Measurements from ENCODE around the gene DLEC1. TPM values are rescaled to one million over a fixed set of nuclear protein-coding genes. Genes with fewer than 3 reads are reported as not detected.

Gene DLEC1
- total and polyA plus RNA-seq, 9 of the 15 experiments (the other 6 are each of a cell fraction or from before 2014, with no cell fraction given), result 0.07 to 0.08 TPM; not detected in 7

- TF ChIP-seq ATF4 (CRISPR knock-in tag; IDR thresholded peaks at IDR 0.05) (no peak), MEIS2 (IDR thresholded peaks at IDR 0.05; ENCODE audit: partially characterized antibody) (no peak), ZKSCAN8 (CRISPR knock-in tag; IDR thresholded peaks at IDR 0.05) (no peak), CSDE1 (IDR thresholded peaks at IDR 0.05) (no peak), RAD51 (IDR thresholded peaks at IDR 0.05; ENCODE audit: borderline replicate concordance, low read depth) (no peak), EGR1 (conservative IDR thresholded peaks at IDR 0.05) (peak; percentile 76), CBFA2T3 (IDR thresholded peaks at IDR 0.05) (peak; percentile 84), ZNF212 (CRISPR knock-in tag; IDR thresholded peaks at IDR 0.05) (no peak), NFRKB (IDR thresholded peaks at IDR 0.05; ENCODE audit: low read depth) (0 out of 2 replicates have a peak, but pooled peaks have one; percentile 19), ZNF785 (CRISPR knock-in tag; IDR thresholded peaks at IDR 0.05) (no peak), ZNF668 (CRISPR knock-in tag; IDR thresholded peaks at IDR 0.05) (no peak), L3MBTL2 (IDR thresholded peaks at IDR 0.05) (0 out of 2 replicates have a peak, but pooled peaks have one; percentile 7), ZNF24 (IDR thresholded peaks at IDR 0.05) (no peak), SIN3B (IDR thresholded peaks at IDR 0.05; ENCODE audit: low read depth) (no peak), HDAC2 (IDR thresholded peaks at IDR 0.05) (no peak), CUX1 (CRISPR knock-in tag; IDR thresholded peaks at IDR 0.05) (no peak)
- TF ChIP-seq, protein P1, sequence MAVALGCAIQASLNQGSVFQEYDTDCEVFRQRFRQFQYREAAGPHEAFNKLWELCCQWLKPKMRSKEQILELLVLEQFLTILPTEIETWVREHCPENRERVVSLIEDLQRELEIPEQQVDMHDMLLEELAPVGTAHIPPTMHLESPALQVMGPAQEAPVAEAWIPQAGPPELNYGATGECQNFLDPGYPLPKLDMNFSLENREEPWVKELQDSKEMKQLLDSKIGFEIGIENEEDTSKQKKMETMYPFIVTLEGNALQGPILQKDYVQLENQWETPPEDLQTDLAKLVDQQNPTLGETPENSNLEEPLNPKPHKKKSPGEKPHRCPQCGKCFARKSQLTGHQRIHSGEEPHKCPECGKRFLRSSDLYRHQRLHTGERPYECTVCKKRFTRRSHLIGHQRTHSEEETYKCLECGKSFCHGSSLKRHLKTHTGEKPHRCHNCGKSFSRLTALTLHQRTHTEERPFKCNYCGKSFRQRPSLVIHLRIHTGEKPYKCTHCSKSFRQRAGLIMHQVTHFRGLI (CRISPR knock-in tag; IDR thresholded peaks at IDR 0.05), result no peak
- TF ChIP-seq, protein P2, sequence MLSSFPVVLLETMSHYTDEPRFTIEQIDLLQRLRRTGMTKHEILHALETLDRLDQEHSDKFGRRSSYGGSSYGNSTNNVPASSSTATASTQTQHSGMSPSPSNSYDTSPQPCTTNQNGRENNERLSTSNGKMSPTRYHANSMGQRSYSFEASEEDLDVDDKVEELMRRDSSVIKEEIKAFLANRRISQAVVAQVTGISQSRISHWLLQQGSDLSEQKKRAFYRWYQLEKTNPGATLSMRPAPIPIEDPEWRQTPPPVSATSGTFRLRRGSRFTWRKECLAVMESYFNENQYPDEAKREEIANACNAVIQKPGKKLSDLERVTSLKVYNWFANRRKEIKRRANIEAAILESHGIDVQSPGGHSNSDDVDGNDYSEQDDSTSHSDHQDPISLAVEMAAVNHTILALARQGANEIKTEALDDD (IDR thresholded peaks at IDR 0.05), result no peak
- TF ChIP-seq, protein P3, sequence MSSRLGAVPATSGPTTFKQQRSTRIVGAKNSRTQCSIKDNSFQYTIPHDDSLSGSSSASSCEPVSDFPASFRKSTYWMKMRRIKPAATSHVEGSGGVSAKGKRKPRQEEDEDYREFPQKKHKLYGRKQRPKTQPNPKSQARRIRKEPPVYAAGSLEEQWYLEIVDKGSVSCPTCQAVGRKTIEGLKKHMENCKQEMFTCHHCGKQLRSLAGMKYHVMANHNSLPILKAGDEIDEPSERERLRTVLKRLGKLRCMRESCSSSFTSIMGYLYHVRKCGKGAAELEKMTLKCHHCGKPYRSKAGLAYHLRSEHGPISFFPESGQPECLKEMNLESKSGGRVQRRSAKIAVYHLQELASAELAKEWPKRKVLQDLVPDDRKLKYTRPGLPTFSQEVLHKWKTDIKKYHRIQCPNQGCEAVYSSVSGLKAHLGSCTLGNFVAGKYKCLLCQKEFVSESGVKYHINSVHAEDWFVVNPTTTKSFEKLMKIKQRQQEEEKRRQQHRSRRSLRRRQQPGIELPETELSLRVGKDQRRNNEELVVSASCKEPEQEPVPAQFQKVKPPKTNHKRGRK (tag; IDR thresholded peaks at IDR 0.05), result no peak
Measured at GRCh38 chr3:38018296-38019266, 20.4 kb upstream of the DLEC1 start (continued).
